Measurements from ENCODE around the gene USE1. TPM values are rescaled to one million over a fixed set of nuclear protein-coding genes. Genes with fewer than 3 reads are reported as not detected.

Gene USE1
- total and polyA plus RNA-seq, 9 of the 15 experiments (the other 6 are each of a cell fraction or from before 2014, with no cell fraction given), result 17.3 to 52.4 (median 34.0) TPM

- peak; percentile 78 for TF ChIP-seq EGR1 (conservative IDR thresholded peaks at IDR 0.05)
- TF ChIP-seq ELF1 (tag; IDR thresholded peaks at IDR 0.05), result peak; percentile 100
- TF ChIP-seq SOX6 (IDR thresholded peaks at IDR 0.05), result 0 out of 2 replicates have a peak, but pooled peaks have one; percentile 53
- no peak for TF ChIP-seq MBD1 (CRISPR knock-in tag; IDR thresholded peaks at IDR 0.05)
- TF ChIP-seq THAP12 (CRISPR knock-in tag; IDR thresholded peaks at IDR 0.05), result peak; percentile 89
- TF ChIP-seq HDAC3 (IDR thresholded peaks at IDR 0.05; ENCODE audit: borderline replicate concordance, partially characterized antibody), result no peak
- no peak for TF ChIP-seq ZNF444 (CRISPR knock-in tag; IDR thresholded peaks at IDR 0.05)
- peak; percentile 50; the same call in 1 of the 2 replicates for TF ChIP-seq GTF2F1 (IDR thresholded peaks at IDR 0.05; ENCODE audit: low read depth, low read length)
- peak in 1 of 2 experiments; percentile 46; a peak in 1 of 4 replicates for TF ChIP-seq SRF (CRISPR knock-in tag; IDR thresholded peaks at IDR 0.05)
- TF ChIP-seq GABPB1 (CRISPR knock-in tag; IDR thresholded peaks at IDR 0.05), result peak; percentile 97
- peak; percentile 100 for TF ChIP-seq ELF2 (CRISPR knock-in tag; IDR thresholded peaks at IDR 0.05)
- TF ChIP-seq FOXK2 (conservative IDR thresholded peaks at IDR 0.05 in 1 of 2, IDR thresholded peaks at IDR 0.05 in 1 of 2; ENCODE audit: low read depth in 2 of 2), result peak; percentile 93 to 97
- TF ChIP-seq ZNF12 (CRISPR knock-in tag; IDR thresholded peaks at IDR 0.05), result 0 out of 2 replicates have a peak, but pooled peaks have one; percentile 28
- TF ChIP-seq ZNF146 (CRISPR knock-in tag; IDR thresholded peaks at IDR 0.05; ENCODE audit: unreplicated experiment), result no peak
- TF ChIP-seq HMG20A (CRISPR knock-in tag; conservative IDR thresholded peaks at IDR 0.05), result no peak
- peak; percentile 88 for TF ChIP-seq CXXC5 (CRISPR knock-in tag; IDR thresholded peaks at IDR 0.05)
- peak; percentile 80 for TF ChIP-seq LCOR (CRISPR knock-in tag; IDR thresholded peaks at IDR 0.05)
- no peak for TF ChIP-seq SETDB1 (IDR thresholded peaks at IDR 0.05; ENCODE audit: low read length)
- TF ChIP-seq DEAF1 (CRISPR knock-in tag; IDR thresholded peaks at IDR 0.05), result no peak
- no peak for TF ChIP-seq POLR3G (IDR thresholded peaks at IDR 0.05; ENCODE audit: extremely low read depth, insufficient read length, insufficient replicate concordance)
- no peak for TF ChIP-seq ZNF165 (CRISPR knock-in tag; IDR thresholded peaks at IDR 0.05; ENCODE audit: borderline replicate concordance)
- TF ChIP-seq ZNF311 (CRISPR knock-in tag; IDR thresholded peaks at IDR 0.05), result no peak
- no peak for TF ChIP-seq NFYB (IDR thresholded peaks at IDR 0.05; ENCODE audit: extremely low read depth, insufficient read length)
- no peak for TF ChIP-seq TSC22D4 (tag; IDR thresholded peaks at IDR 0.05)
Observed at GRCh38 chr19:17215127-17215971, at the start of gene USE1 (continued).

Measured in K562 (cell line).